IPS-NIHi7 (cell line): ENCODE results near the gene C19orf25.
"Not testable (repeated sequence)": the region's sequence is repeated elsewhere in the genome, so short reads cannot be mapped to it uniquely, and the experiment has no call there.

ENCODE experiments used
- DNase-seq: peaks from one replicate; pipeline ENCODE4 v3.0.0; 2012; ENCODE audit warnings: mixed read lengths; ENCODE audit errors: extremely low spot score

Gene C19orf25

GRCh38 chr19:1449467-1450442 lies 29.3 kb downstream of the C19orf25 start, which contains the start of gene APC2:
Gene APC2 (plus strand): TSS chr19:1450121. CDS start chr19:1453002, 2,881 bp downstream.
- peak; percentile 93 for DNase-seq

- no peak for DNase-seq
These were observed 31.1 kb downstream of the C19orf25 start for GRCh38 chr19:1447944-1448343.

- no peak for DNase-seq
These were observed 31.5 kb downstream of the C19orf25 start for GRCh38 chr19:1447504-1447903.

GRCh38 chr19:1446713-1447481 lies 32.1 kb downstream of the C19orf25 start:
- DNase-seq: no peak

- DNase-seq: peak; percentile 77
These were observed 32.9 kb downstream of the C19orf25 start for GRCh38 chr19:1445932-1446712.

GRCh38 chr19:1445185-1445931 lies 33.7 kb downstream of the C19orf25 start:
- DNase-seq: peak; percentile 87

- no peak for DNase-seq
These were observed 37.2 kb downstream of the C19orf25 start for GRCh38 chr19:1441677-1442438.

- DNase-seq: no peak
These were observed 38.0 kb downstream of the C19orf25 start for GRCh38 chr19:1441022-1441426.

GRCh38 chr19:1440418-1440801 lies 38.6 kb downstream of the C19orf25 start:
- DNase-seq: no peak

GRCh38 chr19:1439525-1440417 lies 39.2 kb downstream of the C19orf25 start:
- not testable (repeated sequence) for DNase-seq

GRCh38 chr19:1438933-1439354 lies 40.1 kb downstream of the C19orf25 start:
- DNase-seq: no peak

GRCh38 chr19:1438035-1438932 lies 40.7 kb downstream of the C19orf25 start, which contains the start of gene RPS15:
Gene RPS15 (plus strand): TSS chr19:1438396. CDS start chr19:1438426, 30 bp downstream.
- peak; percentile 94 for DNase-seq

- no peak for DNase-seq
These were observed 41.4 kb downstream of the C19orf25 start for GRCh38 chr19:1437609-1438008.

GRCh38 chr19:1435378-1435989 lies 43.5 kb downstream of the C19orf25 start:
- DNase-seq: no peak

- DNase-seq: no peak
These were observed 44.4 kb downstream of the C19orf25 start for GRCh38 chr19:1434577-1435060.

- no peak for DNase-seq
These were observed 45.0 kb downstream of the C19orf25 start for GRCh38 chr19:1434040-1434366.
